Muscle of back (tissue), 11 donors: ENCODE results near the gene FCHO1. TPM values are rescaled to one million over a fixed set of nuclear protein-coding genes. Genes with fewer than 3 reads are reported as not detected.

Experiments used
- DNase-seq, 3 donors: peaks; one replicate each; pipeline versions ENCODE4 v3.0.0 to v3.0.0-alpha.2; 2013
- polyA plus RNA-seq, 10 donors: library from polyadenylated mRNA; unstranded; fragments of 120-200 nt; gene quantifications; one replicate each; pipeline ENCODE4 v1.2.1, GENCODE V29; 2013; ENCODE audit not compliant: insufficient read length in 10 of 10

Gene FCHO1
- polyA plus RNA-seq, 10 donors: 0.29 to 1.7 (median 0.80) TPM

GRCh38 chr19:17727843-17728242, 23.4 kb upstream of the FCHO1 start:
- DNase-seq: no peak

GRCh38 chr19:17733127-17733526, 18.1 kb upstream of the FCHO1 start:
- no peak for DNase-seq

- no peak for DNase-seq
These were observed 17.1 kb upstream of the FCHO1 start for GRCh38 chr19:17734146-17734545.

GRCh38 chr19:17735410-17735809, 15.9 kb upstream of the FCHO1 start:
- no peak for DNase-seq

GRCh38 chr19:17737690-17738153, 13.6 kb upstream of the FCHO1 start:
- DNase-seq: no peak

GRCh38 chr19:17739121-17739875, 12.0 kb upstream of the FCHO1 start:
- DNase-seq: no peak

GRCh38 chr19:17741456-17741855, 9.8 kb upstream of the FCHO1 start:
- no peak for DNase-seq

GRCh38 chr19:17743874-17744580, 7.2 kb upstream of the FCHO1 start:
- DNase-seq: no peak

- peak; percentile 89 to 92 (median 92) for DNase-seq
These were observed 3.8 kb upstream of the FCHO1 start for GRCh38 chr19:17747205-17748098.

- no peak for DNase-seq
These were observed 2.2 kb upstream of the FCHO1 start for GRCh38 chr19:17748884-17749638.

- DNase-seq: no peak
These were observed 1.4 kb upstream of the FCHO1 start for GRCh38 chr19:17749912-17750317.

- no peak for DNase-seq
These were observed 616 bp downstream of the FCHO1 start for GRCh38 chr19:17751912-17752273.

GRCh38 chr19:17752865-17753639, 1.8 kb downstream of the FCHO1 start:
- no peak for DNase-seq

- DNase-seq: no peak
These were observed 2.7 kb downstream of the FCHO1 start for GRCh38 chr19:17753976-17754375.

- no peak for DNase-seq
These were observed 3.6 kb downstream of the FCHO1 start for GRCh38 chr19:17754634-17755442.

- DNase-seq: no peak
These were observed 4.2 kb downstream of the FCHO1 start for GRCh38 chr19:17755443-17755890.

GRCh38 chr19:17755977-17756670, 4.8 kb downstream of the FCHO1 start:
- DNase-seq: no peak

GRCh38 chr19:17757125-17757524, 5.8 kb downstream of the FCHO1 start:
- peak in 1 of 3 donors; percentile 47 for DNase-seq

- no peak for DNase-seq
These were observed 7.2 kb downstream of the FCHO1 start for GRCh38 chr19:17758515-17758914.
